Loucy (cell line): ENCODE data around the gene ZYG11A.
A peak's percentile ranks its signal among the peaks of the same experiment; 100 is the strongest.

ENCODE experiments used
- H2AFZ ChIP-seq: fragments of 200-600 bp; sonication (generic); 2 replicates; pipeline ENCODE4 v1.6.0; 2016; ENCODE audit warnings: antibody characterized with exemption, mild to moderate bottlenecking, low read length, moderate library complexity
- H3F3A ChIP-seq: fragments of 200-600 bp; 2 replicates; pipeline ENCODE4 v1.6.0; 2016; ENCODE audit warnings: antibody characterized with exemption, low read depth, mild to moderate bottlenecking
- H3K27me3 ChIP-seq: fragments of 200-600 bp; sonication (generic); 2 replicates; pipeline ENCODE4 v1.6.1; 2014; ENCODE audit warnings: low read length, mild to moderate bottlenecking; ENCODE audit not compliant: insufficient read depth, poor library complexity, severe bottlenecking
- H3K36me3 ChIP-seq: fragments of 200-600 bp; sonication (generic); 2 replicates; pipeline ENCODE4 v1.6.1; 2016; ENCODE audit warnings: low read length; ENCODE audit not compliant: insufficient read depth
- H3K4me1 ChIP-seq: fragments of 200-600 bp; sonication (generic); 2 replicates; pipeline ENCODE4 v1.5.1; 2014; ENCODE audit warnings: low read length, mild to moderate bottlenecking; ENCODE audit not compliant: insufficient read depth, poor library complexity, severe bottlenecking
- H3K4me2 ChIP-seq: fragments of 200-600 bp; sonication (generic); 2 replicates; pipeline ENCODE4 v1.6.0; 2014; ENCODE audit warnings: antibody characterized with exemption, low read length, low read depth, mild to moderate bottlenecking; ENCODE audit not compliant: poor library complexity, severe bottlenecking
- H3K4me3 ChIP-seq: fragments of 200-600 bp; sonication (generic); 2 replicates; pipeline ENCODE4 v1.5.1; 2014; ENCODE audit warnings: low read length, mild to moderate bottlenecking, mixed read lengths; ENCODE audit not compliant: poor library complexity, severe bottlenecking
- H3K79me2 ChIP-seq: fragments of 200-600 bp; sonication (generic); 2 replicates; pipeline ENCODE4 v1.6.1; 2014; ENCODE audit warnings: low read length; ENCODE audit not compliant: insufficient read depth
- H3K9ac ChIP-seq: fragments of 200-600 bp; sonication (generic); 2 replicates; pipeline ENCODE4 v1.6.0; 2014; ENCODE audit warnings: mild to moderate bottlenecking, low read depth, low read length, moderate library complexity; ENCODE audit not compliant: poor library complexity, severe bottlenecking
- H3K9me2 ChIP-seq: fragments of 200-600 bp; sonication (generic); replicated peaks from 2 replicates; pipeline ENCODE4 v1.6.1; 2016; ENCODE audit warnings: low read depth, low read length, mixed read lengths
- H3K9me3 ChIP-seq: fragments of 200-600 bp; sonication (generic); 2 replicates; pipeline ENCODE4 v1.6.1; 2014; ENCODE audit warnings: mild to moderate bottlenecking, antibody characterized with exemption, low read length, low read depth; ENCODE audit not compliant: insufficient read depth
- H4K20me1 ChIP-seq: fragments of 200-600 bp; sonication (generic); 2 replicates; pipeline ENCODE4 v1.6.0; 2014; ENCODE audit warnings: antibody characterized with exemption, low read length, mild to moderate bottlenecking; ENCODE audit not compliant: insufficient read depth, poor library complexity, severe bottlenecking
- EZH2phosphoT487 ChIP-seq: fragments of 200-600 bp; IDR thresholded peaks from 2 replicates; pipeline ENCODE4 v1.6.1; 2018; ENCODE audit warnings: antibody characterized with exemption, mild to moderate bottlenecking, moderate library complexity, borderline replicate concordance
- TF ChIP-seq, protein P1 (sequence below): fragments of 200-600 bp; sonication (generic); conservative IDR thresholded peaks from 2 replicates; pipeline ENCODE4 v1.5.1; 2014; ENCODE audit warnings: mild to moderate bottlenecking, antibody characterized with exemption, low read length

ZYG11A gene

DNA sequence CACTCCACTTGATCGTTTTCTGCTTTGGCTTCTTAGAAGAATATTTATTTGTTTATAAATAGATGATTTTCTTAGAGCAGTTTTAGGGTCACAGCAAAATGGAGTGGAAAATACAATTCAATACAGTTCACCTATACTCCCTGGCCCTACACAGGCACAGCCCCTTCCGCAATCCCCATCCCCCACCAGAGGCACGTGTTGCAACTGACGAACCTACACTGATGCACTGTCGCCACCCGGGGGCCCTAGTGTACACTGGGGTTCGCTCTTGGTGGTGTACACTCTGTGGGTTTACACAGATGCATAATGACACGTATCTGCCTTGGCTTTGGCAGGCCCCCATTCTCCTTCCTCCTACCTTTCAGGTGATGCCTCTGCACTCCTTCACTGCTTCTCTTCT is 71.0 kb downstream of the ZYG11A start:
- no peaks in the 10 kb centered on the region for H3K9me3 ChIP-seq
- TF ChIP-seq, protein P1, sequence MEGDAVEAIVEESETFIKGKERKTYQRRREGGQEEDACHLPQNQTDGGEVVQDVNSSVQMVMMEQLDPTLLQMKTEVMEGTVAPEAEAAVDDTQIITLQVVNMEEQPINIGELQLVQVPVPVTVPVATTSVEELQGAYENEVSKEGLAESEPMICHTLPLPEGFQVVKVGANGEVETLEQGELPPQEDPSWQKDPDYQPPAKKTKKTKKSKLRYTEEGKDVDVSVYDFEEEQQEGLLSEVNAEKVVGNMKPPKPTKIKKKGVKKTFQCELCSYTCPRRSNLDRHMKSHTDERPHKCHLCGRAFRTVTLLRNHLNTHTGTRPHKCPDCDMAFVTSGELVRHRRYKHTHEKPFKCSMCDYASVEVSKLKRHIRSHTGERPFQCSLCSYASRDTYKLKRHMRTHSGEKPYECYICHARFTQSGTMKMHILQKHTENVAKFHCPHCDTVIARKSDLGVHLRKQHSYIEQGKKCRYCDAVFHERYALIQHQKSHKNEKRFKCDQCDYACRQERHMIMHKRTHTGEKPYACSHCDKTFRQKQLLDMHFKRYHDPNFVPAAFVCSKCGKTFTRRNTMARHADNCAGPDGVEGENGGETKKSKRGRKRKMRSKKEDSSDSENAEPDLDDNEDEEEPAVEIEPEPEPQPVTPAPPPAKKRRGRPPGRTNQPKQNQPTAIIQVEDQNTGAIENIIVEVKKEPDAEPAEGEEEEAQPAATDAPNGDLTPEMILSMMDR, result peak; percentile 35; the same call in 1 of the 2 replicates
- TF ChIP-seq EZH2phosphoT487, result no peak
- no peaks in the 10 kb centered on the region for H3K9me2 ChIP-seq
- no peaks in the 10 kb centered on the region for H3K4me1 ChIP-seq
- H2AFZ ChIP-seq, result no peak overlapping the region
- no peak overlapping the region for H3K4me3 ChIP-seq
- H3K4me2 ChIP-seq, result no peak overlapping the region
- no peaks in the 10 kb centered on the region for H4K20me1 ChIP-seq
- H3F3A ChIP-seq, result no peaks in the 10 kb centered on the region
- H3K36me3 ChIP-seq, result no peaks in the 10 kb centered on the region
- no peaks in the 10 kb centered on the region for H3K79me2 ChIP-seq
- H3K9ac ChIP-seq, result no peak overlapping the region
- H3K27me3 ChIP-seq, result no peaks in the 10 kb centered on the region

DNA sequence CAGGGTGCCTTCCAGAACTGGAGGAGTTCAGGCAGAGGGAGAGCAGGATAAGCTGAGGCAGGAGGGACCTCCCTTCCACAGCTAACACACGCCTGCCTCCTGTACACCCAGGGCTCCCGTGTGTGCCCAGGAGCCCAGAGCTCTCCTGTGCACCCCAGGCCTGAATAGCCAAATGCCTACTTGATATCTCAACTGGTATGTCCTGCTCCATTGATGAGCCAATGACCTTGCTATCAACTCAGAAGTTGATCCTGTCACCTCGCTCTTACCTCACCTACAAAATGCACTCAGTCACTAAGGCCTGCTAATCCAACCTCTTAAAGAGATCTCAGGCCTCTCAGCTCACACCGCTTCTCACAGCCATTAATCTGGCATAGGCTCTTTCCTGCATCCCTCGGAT is 71.9 kb downstream of the ZYG11A start:
- H3K4me1 ChIP-seq, result no peaks in the 10 kb centered on the region
- TF ChIP-seq EZH2phosphoT487, result no peak
- TF ChIP-seq, protein P1, result no peak
- no peaks in the 10 kb centered on the region for H3K9me3 ChIP-seq
- H3K4me3 ChIP-seq, result no peak overlapping the region
- H3K4me2 ChIP-seq, result no peak overlapping the region
- H3K27me3 ChIP-seq, result no peaks in the 10 kb centered on the region
- H2AFZ ChIP-seq, result no peak overlapping the region
- no peaks in the 10 kb centered on the region for H4K20me1 ChIP-seq
- H3K36me3 ChIP-seq, result no peaks in the 10 kb centered on the region
- no peaks in the 10 kb centered on the region for H3F3A ChIP-seq
- no peaks in the 10 kb centered on the region for H3K9me2 ChIP-seq
- H3K9ac ChIP-seq, result no peak overlapping the region
- H3K79me2 ChIP-seq, result no peaks in the 10 kb centered on the region

DNA sequence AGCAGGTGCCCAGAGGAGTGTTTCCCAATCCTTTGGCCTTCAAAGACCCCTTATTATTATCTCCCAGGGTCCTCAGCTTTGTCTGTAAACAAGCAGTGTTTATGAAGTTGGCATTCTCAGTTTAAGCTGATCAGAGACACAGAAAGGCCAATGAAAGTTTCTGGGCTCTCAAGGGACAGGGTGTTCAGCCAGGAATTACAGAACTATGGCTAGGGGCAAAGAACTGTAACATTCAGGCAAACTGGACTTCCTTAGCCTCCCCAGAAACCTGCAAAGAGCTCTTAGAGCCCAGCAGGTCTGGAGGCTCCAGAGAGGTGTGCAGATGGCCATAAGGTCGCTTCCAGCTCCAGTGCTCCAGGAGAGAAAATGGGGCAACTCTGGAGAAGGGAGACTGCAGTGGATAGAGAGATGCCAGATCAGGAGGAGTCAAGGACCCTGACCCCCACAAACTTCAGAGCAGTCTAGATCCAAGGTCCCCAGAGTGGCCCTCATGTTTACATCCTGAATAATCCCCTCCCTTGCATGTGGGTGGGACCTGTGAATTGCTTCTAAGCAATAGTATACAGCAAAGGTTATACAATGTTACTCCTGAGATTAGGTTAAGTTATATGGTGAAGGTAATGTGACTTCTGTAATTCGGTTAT is 72.8 kb downstream of the ZYG11A start:
- Histone ChIP-seq H3K4me1 (no peaks in the 10 kb centered on the region), H2AFZ (no peak overlapping the region), H3K27me3 (no peaks in the 10 kb centered on the region), H3K4me3 (no peak overlapping the region), H3K79me2 (no peaks in the 10 kb centered on the region), H3K9me3 (no peaks in the 10 kb centered on the region), H3K36me3 (no peaks in the 10 kb centered on the region), H3K9me2 (no peaks in the 10 kb centered on the region), H3K9ac (no peak overlapping the region), H3K4me2 (no peak overlapping the region), H3F3A (no peaks in the 10 kb centered on the region), H4K20me1 (no peaks in the 10 kb centered on the region)
- TF ChIP-seq, protein P1, result no peak
- no peak for TF ChIP-seq EZH2phosphoT487
